Measurements from ENCODE around the gene SEC16B.

Gene SEC16B

GRCh38 chr1:177913762-177914540 is 55.9 kb downstream of the SEC16B start:
- H3K4me1 ChIP-seq (ENCODE audit: control insufficient read depth, insufficient read depth, low read length, unreplicated experiment) = no peaks in the 10 kb centered on the region
- no peak overlapping the region for H3K27ac ChIP-seq (ENCODE audit: low read depth, low read length)
- H3K4me3 ChIP-seq (ENCODE audit: low read depth, low read length) = no peak overlapping the region
- no peaks in the 10 kb centered on the region for H3K36me3 ChIP-seq (ENCODE audit: insufficient read depth, low read length)
- H3K79me2 ChIP-seq (ENCODE audit: control insufficient read depth, insufficient read depth, low read length, unreplicated experiment) = no peaks in the 10 kb centered on the region
- peaks cover 16% of the 10 kb centered on the region for H3K27me3 ChIP-seq (ENCODE audit: insufficient read depth, low read length)
- H2AFZ ChIP-seq (ENCODE audit: low read length, unreplicated experiment) = no peak overlapping the region

GRCh38 chr1:177912991-177913390 is 56.9 kb downstream of the SEC16B start:
- H3K27ac ChIP-seq (ENCODE audit: low read depth, low read length) = no peak overlapping the region
- H3K36me3 ChIP-seq (ENCODE audit: insufficient read depth, low read length) = no peaks in the 10 kb centered on the region
- H3K79me2 ChIP-seq (ENCODE audit: control insufficient read depth, insufficient read depth, low read length, unreplicated experiment) = no peaks in the 10 kb centered on the region
- no peak overlapping the region for H3K4me3 ChIP-seq (ENCODE audit: low read depth, low read length)
- no peaks in the 10 kb centered on the region for H3K4me1 ChIP-seq (ENCODE audit: control insufficient read depth, insufficient read depth, low read length, unreplicated experiment)
- H2AFZ ChIP-seq (ENCODE audit: low read length, unreplicated experiment) = no peak overlapping the region
- peaks cover 25% of the 10 kb centered on the region for H3K27me3 ChIP-seq (ENCODE audit: insufficient read depth, low read length)

DNA sequence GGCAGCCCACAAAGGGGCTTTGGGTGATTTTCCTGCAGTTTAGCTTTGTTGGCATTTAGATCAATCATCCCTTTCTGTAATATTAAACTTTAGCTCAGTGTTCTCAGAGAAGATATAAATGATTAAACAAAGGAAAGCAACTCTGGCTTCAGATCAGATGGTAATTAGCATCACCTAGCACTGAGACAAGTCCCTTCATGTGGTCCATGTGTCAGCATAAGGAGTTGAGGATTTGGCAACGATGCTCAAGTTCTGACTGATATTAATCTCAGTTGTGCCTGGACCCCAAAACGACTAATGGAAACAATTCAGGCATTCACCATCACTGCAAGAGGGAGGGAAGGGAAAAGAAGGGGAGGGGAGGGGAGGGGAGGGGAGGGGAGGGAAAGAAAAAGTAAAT is 60.4 kb downstream of the SEC16B start:
- H2AFZ ChIP-seq (ENCODE audit: low read length, unreplicated experiment) = no peak overlapping the region
- no peaks in the 10 kb centered on the region for H3K4me1 ChIP-seq (ENCODE audit: control insufficient read depth, insufficient read depth, low read length, unreplicated experiment)
- H3K27me3 ChIP-seq (ENCODE audit: insufficient read depth, low read length) = peaks cover 58% of the 10 kb centered on the region
- no peaks in the 10 kb centered on the region for H3K79me2 ChIP-seq (ENCODE audit: control insufficient read depth, insufficient read depth, low read length, unreplicated experiment)
- H3K4me3 ChIP-seq (ENCODE audit: low read depth, low read length) = no peak overlapping the region
- H3K27ac ChIP-seq (ENCODE audit: low read depth, low read length) = no peak overlapping the region
- no peaks in the 10 kb centered on the region for H3K36me3 ChIP-seq (ENCODE audit: insufficient read depth, low read length)

GRCh38 chr1:177907000-177907399 is 62.9 kb downstream of the SEC16B start:
- H3K4me3 ChIP-seq (ENCODE audit: low read depth, low read length) = no peak overlapping the region
- no peak overlapping the region for H2AFZ ChIP-seq (ENCODE audit: low read length, unreplicated experiment)
- no peaks in the 10 kb centered on the region for H3K4me1 ChIP-seq (ENCODE audit: control insufficient read depth, insufficient read depth, low read length, unreplicated experiment)
- H3K79me2 ChIP-seq (ENCODE audit: control insufficient read depth, insufficient read depth, low read length, unreplicated experiment) = no peaks in the 10 kb centered on the region
- H3K27me3 ChIP-seq (ENCODE audit: insufficient read depth, low read length) = peaks cover 80% of the 10 kb centered on the region
- H3K27ac ChIP-seq (ENCODE audit: low read depth, low read length) = no peak overlapping the region
- H3K36me3 ChIP-seq (ENCODE audit: insufficient read depth, low read length) = no peaks in the 10 kb centered on the region

GRCh38 chr1:177905686-177906085 is 64.2 kb downstream of the SEC16B start:
- no peaks in the 10 kb centered on the region for H3K79me2 ChIP-seq (ENCODE audit: control insufficient read depth, insufficient read depth, low read length, unreplicated experiment)
- H2AFZ ChIP-seq (ENCODE audit: low read length, unreplicated experiment) = no peak overlapping the region
- no peaks in the 10 kb centered on the region for H3K36me3 ChIP-seq (ENCODE audit: insufficient read depth, low read length)
- no peak overlapping the region for H3K4me3 ChIP-seq (ENCODE audit: low read depth, low read length)
- no peak overlapping the region for H3K27ac ChIP-seq (ENCODE audit: low read depth, low read length)
- peaks cover 82% of the 10 kb centered on the region for H3K27me3 ChIP-seq (ENCODE audit: insufficient read depth, low read length)
- no peaks in the 10 kb centered on the region for H3K4me1 ChIP-seq (ENCODE audit: control insufficient read depth, insufficient read depth, low read length, unreplicated experiment)

DNA sequence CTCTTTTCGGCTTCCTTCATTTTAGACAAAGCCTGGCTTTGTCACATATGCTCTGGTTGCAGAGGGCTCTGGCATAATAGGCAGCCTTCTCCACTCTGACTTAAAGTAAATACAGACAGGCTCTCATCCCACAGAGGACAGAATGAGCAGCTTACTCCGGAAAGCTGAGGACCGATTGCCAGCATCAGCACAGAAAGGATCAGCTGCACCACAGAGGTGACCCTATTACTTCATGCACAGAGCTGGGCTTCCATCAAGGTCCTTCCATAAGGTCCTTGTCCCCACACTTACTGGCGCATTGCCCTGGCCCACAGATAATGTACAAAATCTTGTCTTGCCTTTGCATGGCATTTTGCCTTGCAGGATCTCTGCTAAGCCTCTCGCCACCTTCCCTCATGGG is 67.6 kb downstream of the SEC16B start:
- Histone ChIP-seq H2AFZ (ENCODE audit: low read length, unreplicated experiment) (no peak overlapping the region), H3K4me1 (ENCODE audit: control insufficient read depth, insufficient read depth, low read length, unreplicated experiment) (no peaks in the 10 kb centered on the region), H3K4me3 (ENCODE audit: low read depth, low read length) (no peak overlapping the region), H3K27me3 (ENCODE audit: insufficient read depth, low read length) (peaks cover 80% of the 10 kb centered on the region), H3K79me2 (ENCODE audit: control insufficient read depth, insufficient read depth, low read length, unreplicated experiment) (no peaks in the 10 kb centered on the region), H3K36me3 (ENCODE audit: insufficient read depth, low read length) (no peaks in the 10 kb centered on the region), H3K27ac (ENCODE audit: low read depth, low read length) (no peak overlapping the region)

DNA sequence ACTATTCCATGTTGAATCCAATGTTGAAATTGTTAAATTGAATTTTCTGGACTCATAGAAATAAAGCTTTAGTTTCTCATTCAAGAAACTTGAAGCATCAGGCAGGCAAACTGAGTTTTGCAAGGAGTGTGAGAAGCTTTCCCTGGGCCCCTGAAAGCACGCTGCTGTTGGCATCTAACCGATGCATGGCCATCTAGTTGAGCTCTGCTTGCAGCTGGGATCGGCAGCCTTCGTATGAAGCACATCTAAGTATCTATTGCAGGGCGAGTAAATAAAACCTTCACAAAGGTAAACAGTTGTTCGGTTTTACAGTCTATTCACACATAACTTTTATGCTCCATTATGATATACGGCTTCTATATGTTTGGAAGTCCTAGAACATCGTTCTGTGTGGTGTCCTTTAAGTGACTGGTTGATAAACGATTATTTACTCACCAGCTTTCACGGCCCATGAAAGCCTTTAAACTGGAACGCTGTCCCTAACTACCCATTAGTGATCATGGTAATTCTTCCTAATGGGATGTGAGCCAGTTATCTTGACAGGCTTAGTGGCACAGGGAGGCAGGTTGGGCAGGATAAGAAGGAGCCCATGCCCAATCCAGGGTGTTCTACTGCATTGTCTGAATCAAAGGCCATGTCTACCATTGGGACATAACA is 71.7 kb downstream of the SEC16B start:
- H3K4me1 ChIP-seq (ENCODE audit: control insufficient read depth, insufficient read depth, low read length, unreplicated experiment) = no peaks in the 10 kb centered on the region
- H3K27me3 ChIP-seq (ENCODE audit: insufficient read depth, low read length) = peaks cover 67% of the 10 kb centered on the region
- no peaks in the 10 kb centered on the region for H3K36me3 ChIP-seq (ENCODE audit: insufficient read depth, low read length)
- H3K79me2 ChIP-seq (ENCODE audit: control insufficient read depth, insufficient read depth, low read length, unreplicated experiment) = no peaks in the 10 kb centered on the region
- H3K4me3 ChIP-seq (ENCODE audit: low read depth, low read length) = no peak overlapping the region
- H2AFZ ChIP-seq (ENCODE audit: low read length, unreplicated experiment) = no peak overlapping the region
- no peak overlapping the region for H3K27ac ChIP-seq (ENCODE audit: low read depth, low read length)

- H2AFZ ChIP-seq (ENCODE audit: low read length, unreplicated experiment) = no peak overlapping the region
- H3K4me1 ChIP-seq (ENCODE audit: control insufficient read depth, insufficient read depth, low read length, unreplicated experiment) = no peaks in the 10 kb centered on the region
- no peaks in the 10 kb centered on the region for H3K36me3 ChIP-seq (ENCODE audit: insufficient read depth, low read length)
- no peaks in the 10 kb centered on the region for H3K79me2 ChIP-seq (ENCODE audit: control insufficient read depth, insufficient read depth, low read length, unreplicated experiment)
- H3K27ac ChIP-seq (ENCODE audit: low read depth, low read length) = no peak overlapping the region
- H3K27me3 ChIP-seq (ENCODE audit: insufficient read depth, low read length) = peaks cover 64% of the 10 kb centered on the region
- no peak overlapping the region for H3K4me3 ChIP-seq (ENCODE audit: low read depth, low read length)
Observed at GRCh38 chr1:177897281-177897997, 72.4 kb downstream of the SEC16B start.

Data from ACC112 (cell line).